Type B pancreatic cell (in vitro differentiated cells): ENCODE measurements around the gene MFSD6. TPM values are rescaled to one million over a fixed set of nuclear protein-coding genes. Genes with fewer than 3 reads are reported as not detected.

Experiments
- DNase-seq: peaks from one replicate; pipeline ENCODE4 v3.0.0; 2021; ENCODE audit warnings: mixed read lengths; ENCODE audit not compliant: unreplicated experiment; ENCODE audit errors: extremely low spot score
- H3K27ac Mint-ChIP-seq: 2 replicates; pipeline ENCODE4 v1.8.0; 2021; ENCODE audit warnings: mild to moderate bottlenecking, mixed read lengths
- H3K27me3 Mint-ChIP-seq: 2 replicates; pipeline ENCODE4 v1.8.0; 2021; ENCODE audit warnings: mixed read lengths
- H3K36me3 Mint-ChIP-seq: 2 replicates; pipeline ENCODE4 v1.8.0; 2021; ENCODE audit warnings: mixed read lengths
- H3K4me1 Mint-ChIP-seq: one replicate; pipeline ENCODE4 v1.8.0; 2021; ENCODE audit warnings: mixed read lengths; ENCODE audit not compliant: unreplicated experiment
- H3K4me3 Mint-ChIP-seq: 2 replicates; pipeline ENCODE4 v1.8.0; 2021; ENCODE audit warnings: mild to moderate bottlenecking, mixed read lengths
- H3K9me3 Mint-ChIP-seq: 2 replicates; pipeline ENCODE4 v1.8.0; 2021; ENCODE audit warnings: mixed read lengths
- CTCF ChIP-seq: fragments of 200-600 bp; sonication (generic); conservative IDR thresholded peaks from 2 replicates; pipeline ENCODE4 v1.5.0; 2021; ENCODE audit warnings: antibody characterized with exemption, mild to moderate bottlenecking
- total RNA-seq: library from RNA; stranded (reverse); gene quantifications from 2 replicates; pipeline ENCODE4 v1.2.1, GENCODE V29; 2021; ENCODE audit warnings: low replicate concordance

The MFSD6 gene
- total RNA-seq, 1 donor from 2014 or later = 15.2 TPM

GRCh38 chr2:190519975-190520767, 112.0 kb downstream of the MFSD6 start:
- DNase-seq = no peak
- Mint-ChIP-seq H3K27ac (no peak overlapping the region), H3K4me1 (no peaks in the 10 kb centered on the region), H3K9me3 (no peaks in the 10 kb centered on the region), H3K27me3 (peaks cover 16% of the 10 kb centered on the region), H3K36me3 (peaks cover 12% of the 10 kb centered on the region), H3K4me3 (no peak overlapping the region)
- no peak for TF ChIP-seq CTCF

- TF ChIP-seq CTCF = no peak
- H3K4me3 Mint-ChIP-seq = no peak overlapping the region
- H3K36me3 Mint-ChIP-seq = peaks cover 12% of the 10 kb centered on the region
- H3K9me3 Mint-ChIP-seq = no peaks in the 10 kb centered on the region
- peaks cover 16% of the 10 kb centered on the region for H3K27me3 Mint-ChIP-seq
- H3K27ac Mint-ChIP-seq = no peak overlapping the region
- peaks cover 3% of the 10 kb centered on the region for H3K4me1 Mint-ChIP-seq
- DNase-seq = no peak
Measured at GRCh38 chr2:190524928-190525327, 116.8 kb downstream of the MFSD6 start.

- Mint-ChIP-seq H3K27ac (no peak overlapping the region), H3K4me1 (peaks cover 3% of the 10 kb centered on the region), H3K9me3 (no peaks in the 10 kb centered on the region), H3K27me3 (peaks cover 5% of the 10 kb centered on the region), H3K36me3 (peaks cover 5% of the 10 kb centered on the region), H3K4me3 (no peak overlapping the region)
- no peak for DNase-seq
- no peak for TF ChIP-seq CTCF
Measured at GRCh38 chr2:190526105-190526750, 118.1 kb downstream of the MFSD6 start.

- Mint-ChIP-seq H3K27me3 (no peaks in the 10 kb centered on the region), H3K4me3 (no peak overlapping the region), H3K9me3 (no peaks in the 10 kb centered on the region), H3K36me3 (no peaks in the 10 kb centered on the region), H3K4me1 (peaks cover 3% of the 10 kb centered on the region), H3K27ac (no peak overlapping the region)
- no peak for TF ChIP-seq CTCF
- DNase-seq = no peak
Measured at GRCh38 chr2:190527214-190527613, 119.1 kb downstream of the MFSD6 start.

- TF ChIP-seq CTCF = no peak
- peaks cover 3% of the 10 kb centered on the region for H3K4me1 Mint-ChIP-seq
- no peaks in the 10 kb centered on the region for H3K36me3 Mint-ChIP-seq
- H3K9me3 Mint-ChIP-seq = no peaks in the 10 kb centered on the region
- H3K27ac Mint-ChIP-seq = no peak overlapping the region
- DNase-seq = no peak
- H3K4me3 Mint-ChIP-seq = no peak overlapping the region
- no peaks in the 10 kb centered on the region for H3K27me3 Mint-ChIP-seq
Measured at GRCh38 chr2:190527918-190528317, 119.8 kb downstream of the MFSD6 start.
